Measurements from ENCODE around the gene SPON1. TPM values are rescaled to one million over a fixed set of nuclear protein-coding genes. Genes with fewer than 3 reads are reported as not detected.
"Not testable (repeated sequence)": the region's sequence is repeated elsewhere in the genome, so short reads cannot be mapped to it uniquely, and the experiment has no call there.

The SPON1 gene
- total RNA-seq, 1 experiment from 2014 or later: 6.4 TPM

DNA sequence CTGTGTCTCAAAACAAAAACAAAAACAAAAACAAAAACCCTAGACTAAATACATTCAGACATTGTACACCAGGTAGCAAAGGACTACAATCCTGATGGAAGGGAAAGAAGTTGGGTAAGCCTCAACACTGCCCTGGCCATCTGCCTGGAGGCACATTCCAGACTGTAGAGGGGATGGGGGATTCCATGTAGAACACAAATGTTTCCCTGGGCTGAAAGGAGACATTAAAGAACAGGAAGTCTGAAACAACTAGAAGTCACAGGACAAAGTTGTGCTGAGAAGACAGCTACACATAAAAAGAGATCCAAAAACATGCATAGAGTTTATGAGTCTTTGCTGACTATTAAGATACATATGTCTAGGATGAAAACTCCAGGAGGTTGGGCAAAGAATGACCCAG lies 312.6 kb downstream of the SPON1 start (continued):
- TF ChIP-seq, protein P1, sequence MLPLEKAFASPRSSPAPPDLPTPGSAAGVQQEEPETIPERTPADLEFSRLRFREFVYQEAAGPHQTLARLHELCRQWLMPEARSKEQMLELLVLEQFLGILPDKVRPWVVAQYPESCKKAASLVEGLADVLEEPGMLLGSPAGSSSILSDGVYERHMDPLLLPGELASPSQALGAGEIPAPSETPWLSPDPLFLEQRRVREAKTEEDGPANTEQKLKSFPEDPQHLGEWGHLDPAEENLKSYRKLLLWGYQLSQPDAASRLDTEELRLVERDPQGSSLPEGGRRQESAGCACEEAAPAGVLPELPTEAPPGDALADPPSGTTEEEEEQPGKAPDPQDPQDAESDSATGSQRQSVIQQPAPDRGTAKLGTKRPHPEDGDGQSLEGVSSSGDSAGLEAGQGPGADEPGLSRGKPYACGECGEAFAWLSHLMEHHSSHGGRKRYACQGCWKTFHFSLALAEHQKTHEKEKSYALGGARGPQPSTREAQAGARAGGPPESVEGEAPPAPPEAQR (CRISPR knock-in tag; IDR thresholded peaks at IDR 0.05): no peak
- no peak for TF ChIP-seq TEAD4 (CRISPR knock-in tag; IDR thresholded peaks at IDR 0.05)
- TF ChIP-seq, protein P2, sequence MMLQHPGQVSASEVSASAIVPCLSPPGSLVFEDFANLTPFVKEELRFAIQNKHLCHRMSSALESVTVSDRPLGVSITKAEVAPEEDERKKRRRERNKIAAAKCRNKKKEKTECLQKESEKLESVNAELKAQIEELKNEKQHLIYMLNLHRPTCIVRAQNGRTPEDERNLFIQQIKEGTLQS (CRISPR knock-in tag; conservative IDR thresholded peaks at IDR 0.05): no peak
- no peak for TF ChIP-seq NFYB (CRISPR knock-in tag; conservative IDR thresholded peaks at IDR 0.05; ENCODE audit: low read depth)
- no peak for TF ChIP-seq PRRX2 (CRISPR knock-in tag; IDR thresholded peaks at IDR 0.05)

DNA sequence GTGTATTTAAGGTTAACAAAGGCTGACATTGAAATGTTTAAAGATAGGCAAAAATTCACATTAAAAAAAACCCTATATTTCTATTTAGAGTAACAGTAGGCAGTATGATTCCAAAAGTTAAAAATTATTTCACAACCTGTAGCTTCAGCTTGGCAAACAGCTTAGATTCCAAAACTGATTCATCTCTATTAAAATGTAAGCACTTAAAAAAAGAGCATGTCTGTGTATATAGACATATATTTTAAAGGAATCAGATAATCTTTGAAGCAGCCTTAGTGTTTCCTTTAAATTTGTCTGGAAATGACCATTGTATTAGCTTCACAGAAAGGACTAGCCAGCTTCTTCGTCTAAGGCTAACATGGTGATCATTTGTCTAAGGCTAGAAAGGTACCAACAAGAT lies 316.3 kb downstream of the SPON1 start:
- H3K27me3 Mint-ChIP-seq (ENCODE audit: low read depth); ATAC-seq; H3K27ac Mint-ChIP-seq; POLR2A ChIA-PET; H3K4me3 Mint-ChIP-seq; CTCF ChIA-PET; DNase-seq (ENCODE audit: low spot score): not testable (repeated sequence)
- Mint-ChIP-seq H3K9me3 (peaks cover 18% of the 10 kb centered on the region), H3K36me3 (peaks cover 69% of the 10 kb centered on the region), H3K4me1 (peaks cover 13% of the 10 kb centered on the region)

DNA sequence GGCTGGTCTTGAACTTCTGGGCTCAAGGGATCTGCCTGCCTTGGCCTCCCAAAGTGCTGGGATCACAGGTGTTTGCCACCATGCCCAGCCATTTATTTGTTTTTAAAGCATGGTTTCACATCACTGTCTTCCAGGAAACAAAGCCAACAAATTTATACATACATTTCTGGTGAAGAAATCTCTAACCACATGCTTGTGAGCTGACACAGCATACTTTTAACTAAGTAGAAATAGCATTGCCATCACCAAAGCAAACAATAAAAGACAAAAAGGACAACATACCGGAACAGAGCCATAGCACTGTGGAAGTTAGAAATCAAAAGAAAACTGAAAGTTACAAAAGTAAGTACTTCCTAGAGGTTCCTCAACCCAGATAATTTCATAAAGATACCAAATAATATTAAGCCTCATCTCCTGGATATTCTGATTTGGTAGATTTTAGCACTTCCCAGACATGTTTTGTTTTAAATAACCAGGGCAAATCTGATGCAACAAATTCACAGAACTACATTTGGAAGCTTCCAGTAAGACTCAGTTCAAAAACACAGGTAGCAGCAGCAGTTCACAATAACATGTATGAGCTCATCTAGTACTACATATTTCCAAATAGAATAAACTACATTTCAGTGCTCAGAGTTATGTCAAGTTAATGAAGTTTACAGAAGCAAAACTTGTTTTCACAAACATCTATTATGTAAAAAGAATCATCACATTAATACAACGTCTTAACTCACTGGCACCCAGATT lies 325.8 kb downstream of the SPON1 start:
- ChIA-PET POLR2A (no interaction called here), CTCF (interaction anchor here (1.0 to 3.0 kb wide), 4 partner anchors 12 to 167 kb away, joined by 4 to 10 read pairs (median 6); no protein-coding TSS in a partner anchor)
- Mint-ChIP-seq H3K4me1 (peaks cover 7% of the 10 kb centered on the region), H3K36me3 (peaks cover 37% of the 10 kb centered on the region), H3K9me3 (no peaks in the 10 kb centered on the region), H3K4me3 (no peak overlapping the region), H3K27ac (peak overlapping the region; percentile 83), H3K27me3 (ENCODE audit: low read depth) (no peaks in the 10 kb centered on the region)
- ATAC-seq: no peak
- DNase-seq (ENCODE audit: low spot score): no peak
- TF ChIP-seq, protein P3, sequence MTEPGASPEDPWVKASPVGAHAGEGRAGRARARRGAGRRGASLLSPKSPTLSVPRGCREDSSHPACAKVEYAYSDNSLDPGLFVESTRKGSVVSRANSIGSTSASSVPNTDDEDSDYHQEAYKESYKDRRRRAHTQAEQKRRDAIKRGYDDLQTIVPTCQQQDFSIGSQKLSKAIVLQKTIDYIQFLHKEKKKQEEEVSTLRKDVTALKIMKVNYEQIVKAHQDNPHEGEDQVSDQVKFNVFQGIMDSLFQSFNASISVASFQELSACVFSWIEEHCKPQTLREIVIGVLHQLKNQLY (CRISPR knock-in tag; IDR thresholded peaks at IDR 0.05): no peak
- TF ChIP-seq, protein P4, sequence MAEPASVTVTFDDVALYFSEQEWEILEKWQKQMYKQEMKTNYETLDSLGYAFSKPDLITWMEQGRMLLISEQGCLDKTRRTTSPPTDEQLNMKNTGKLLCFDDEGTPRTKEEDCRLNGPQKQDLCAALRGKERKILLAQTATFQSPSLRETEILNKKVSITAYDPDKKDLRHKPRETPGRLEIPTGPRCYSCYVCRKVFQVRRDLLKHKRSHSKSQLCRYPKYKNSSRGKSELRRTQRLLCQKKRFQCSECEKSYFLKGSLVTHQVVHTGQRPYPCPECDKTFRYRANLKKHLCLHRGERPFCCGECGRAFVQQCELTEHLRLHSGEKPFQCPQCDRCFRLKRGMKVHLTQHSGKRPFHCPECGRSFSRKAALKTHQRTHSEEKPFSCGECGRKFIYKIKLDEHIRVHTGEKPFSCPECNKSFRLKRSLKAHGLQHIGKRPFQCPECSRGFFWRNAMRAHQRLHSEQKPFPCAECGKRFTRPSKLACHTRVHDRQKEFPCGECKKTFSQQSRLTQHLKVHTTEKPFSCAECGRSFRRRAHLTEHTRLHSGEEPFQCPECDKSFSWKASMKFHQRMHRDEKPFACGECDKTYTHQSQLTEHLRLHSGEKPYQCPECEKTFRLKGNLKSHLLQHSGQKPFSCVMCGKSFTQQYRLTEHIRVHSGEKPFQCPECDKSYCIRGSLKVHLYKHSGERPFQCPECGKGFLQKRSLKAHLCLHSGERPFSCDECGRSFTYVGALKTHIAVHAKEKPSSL (CRISPR knock-in tag; conservative IDR thresholded peaks at IDR 0.05): no peak
- TF ChIP-seq FOXJ3 (CRISPR knock-in tag; IDR thresholded peaks at IDR 0.05; ENCODE audit: borderline replicate concordance): no peak
- TF ChIP-seq, protein P5, sequence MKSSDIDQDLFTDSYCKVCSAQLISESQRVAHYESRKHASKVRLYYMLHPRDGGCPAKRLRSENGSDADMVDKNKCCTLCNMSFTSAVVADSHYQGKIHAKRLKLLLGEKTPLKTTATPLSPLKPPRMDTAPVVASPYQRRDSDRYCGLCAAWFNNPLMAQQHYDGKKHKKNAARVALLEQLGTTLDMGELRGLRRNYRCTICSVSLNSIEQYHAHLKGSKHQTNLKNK (CRISPR knock-in tag; IDR thresholded peaks at IDR 0.05): no peak
- no peak for TF ChIP-seq MYBL2 (CRISPR knock-in tag; IDR thresholded peaks at IDR 0.05)
- TF ChIP-seq, protein P6, sequence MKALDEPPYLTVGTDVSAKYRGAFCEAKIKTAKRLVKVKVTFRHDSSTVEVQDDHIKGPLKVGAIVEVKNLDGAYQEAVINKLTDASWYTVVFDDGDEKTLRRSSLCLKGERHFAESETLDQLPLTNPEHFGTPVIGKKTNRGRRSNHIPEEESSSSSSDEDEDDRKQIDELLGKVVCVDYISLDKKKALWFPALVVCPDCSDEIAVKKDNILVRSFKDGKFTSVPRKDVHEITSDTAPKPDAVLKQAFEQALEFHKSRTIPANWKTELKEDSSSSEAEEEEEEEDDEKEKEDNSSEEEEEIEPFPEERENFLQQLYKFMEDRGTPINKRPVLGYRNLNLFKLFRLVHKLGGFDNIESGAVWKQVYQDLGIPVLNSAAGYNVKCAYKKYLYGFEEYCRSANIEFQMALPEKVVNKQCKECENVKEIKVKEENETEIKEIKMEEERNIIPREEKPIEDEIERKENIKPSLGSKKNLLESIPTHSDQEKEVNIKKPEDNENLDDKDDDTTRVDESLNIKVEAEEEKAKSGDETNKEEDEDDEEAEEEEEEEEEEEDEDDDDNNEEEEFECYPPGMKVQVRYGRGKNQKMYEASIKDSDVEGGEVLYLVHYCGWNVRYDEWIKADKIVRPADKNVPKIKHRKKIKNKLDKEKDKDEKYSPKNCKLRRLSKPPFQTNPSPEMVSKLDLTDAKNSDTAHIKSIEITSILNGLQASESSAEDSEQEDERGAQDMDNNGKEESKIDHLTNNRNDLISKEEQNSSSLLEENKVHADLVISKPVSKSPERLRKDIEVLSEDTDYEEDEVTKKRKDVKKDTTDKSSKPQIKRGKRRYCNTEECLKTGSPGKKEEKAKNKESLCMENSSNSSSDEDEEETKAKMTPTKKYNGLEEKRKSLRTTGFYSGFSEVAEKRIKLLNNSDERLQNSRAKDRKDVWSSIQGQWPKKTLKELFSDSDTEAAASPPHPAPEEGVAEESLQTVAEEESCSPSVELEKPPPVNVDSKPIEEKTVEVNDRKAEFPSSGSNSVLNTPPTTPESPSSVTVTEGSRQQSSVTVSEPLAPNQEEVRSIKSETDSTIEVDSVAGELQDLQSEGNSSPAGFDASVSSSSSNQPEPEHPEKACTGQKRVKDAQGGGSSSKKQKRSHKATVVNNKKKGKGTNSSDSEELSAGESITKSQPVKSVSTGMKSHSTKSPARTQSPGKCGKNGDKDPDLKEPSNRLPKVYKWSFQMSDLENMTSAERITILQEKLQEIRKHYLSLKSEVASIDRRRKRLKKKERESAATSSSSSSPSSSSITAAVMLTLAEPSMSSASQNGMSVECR (CRISPR knock-in tag; IDR thresholded peaks at IDR 0.05; ENCODE audit: borderline replicate concordance): no peak
- TF ChIP-seq, protein P7, sequence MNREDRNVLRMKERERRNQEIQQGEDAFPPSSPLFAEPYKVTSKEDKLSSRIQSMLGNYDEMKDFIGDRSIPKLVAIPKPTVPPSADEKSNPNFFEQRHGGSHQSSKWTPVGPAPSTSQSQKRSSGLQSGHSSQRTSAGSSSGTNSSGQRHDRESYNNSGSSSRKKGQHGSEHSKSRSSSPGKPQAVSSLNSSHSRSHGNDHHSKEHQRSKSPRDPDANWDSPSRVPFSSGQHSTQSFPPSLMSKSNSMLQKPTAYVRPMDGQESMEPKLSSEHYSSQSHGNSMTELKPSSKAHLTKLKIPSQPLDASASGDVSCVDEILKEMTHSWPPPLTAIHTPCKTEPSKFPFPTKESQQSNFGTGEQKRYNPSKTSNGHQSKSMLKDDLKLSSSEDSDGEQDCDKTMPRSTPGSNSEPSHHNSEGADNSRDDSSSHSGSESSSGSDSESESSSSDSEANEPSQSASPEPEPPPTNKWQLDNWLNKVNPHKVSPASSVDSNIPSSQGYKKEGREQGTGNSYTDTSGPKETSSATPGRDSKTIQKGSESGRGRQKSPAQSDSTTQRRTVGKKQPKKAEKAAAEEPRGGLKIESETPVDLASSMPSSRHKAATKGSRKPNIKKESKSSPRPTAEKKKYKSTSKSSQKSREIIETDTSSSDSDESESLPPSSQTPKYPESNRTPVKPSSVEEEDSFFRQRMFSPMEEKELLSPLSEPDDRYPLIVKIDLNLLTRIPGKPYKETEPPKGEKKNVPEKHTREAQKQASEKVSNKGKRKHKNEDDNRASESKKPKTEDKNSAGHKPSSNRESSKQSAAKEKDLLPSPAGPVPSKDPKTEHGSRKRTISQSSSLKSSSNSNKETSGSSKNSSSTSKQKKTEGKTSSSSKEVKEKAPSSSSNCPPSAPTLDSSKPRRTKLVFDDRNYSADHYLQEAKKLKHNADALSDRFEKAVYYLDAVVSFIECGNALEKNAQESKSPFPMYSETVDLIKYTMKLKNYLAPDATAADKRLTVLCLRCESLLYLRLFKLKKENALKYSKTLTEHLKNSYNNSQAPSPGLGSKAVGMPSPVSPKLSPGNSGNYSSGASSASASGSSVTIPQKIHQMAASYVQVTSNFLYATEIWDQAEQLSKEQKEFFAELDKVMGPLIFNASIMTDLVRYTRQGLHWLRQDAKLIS (CRISPR knock-in tag; IDR thresholded peaks at IDR 0.05; ENCODE audit: borderline replicate concordance): no peak
- TF ChIP-seq, protein P8, sequence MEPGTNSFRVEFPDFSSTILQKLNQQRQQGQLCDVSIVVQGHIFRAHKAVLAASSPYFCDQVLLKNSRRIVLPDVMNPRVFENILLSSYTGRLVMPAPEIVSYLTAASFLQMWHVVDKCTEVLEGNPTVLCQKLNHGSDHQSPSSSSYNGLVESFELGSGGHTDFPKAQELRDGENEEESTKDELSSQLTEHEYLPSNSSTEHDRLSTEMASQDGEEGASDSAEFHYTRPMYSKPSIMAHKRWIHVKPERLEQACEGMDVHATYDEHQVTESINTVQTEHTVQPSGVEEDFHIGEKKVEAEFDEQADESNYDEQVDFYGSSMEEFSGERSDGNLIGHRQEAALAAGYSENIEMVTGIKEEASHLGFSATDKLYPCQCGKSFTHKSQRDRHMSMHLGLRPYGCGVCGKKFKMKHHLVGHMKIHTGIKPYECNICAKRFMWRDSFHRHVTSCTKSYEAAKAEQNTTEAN (CRISPR knock-in tag; IDR thresholded peaks at IDR 0.05): no peak
- TF ChIP-seq ATF1 (CRISPR knock-in tag; IDR thresholded peaks at IDR 0.05): no peak
- no peak for TF ChIP-seq PRRX2 (CRISPR knock-in tag; IDR thresholded peaks at IDR 0.05)
- no peak for TF ChIP-seq NR2C2 (CRISPR knock-in tag; IDR thresholded peaks at IDR 0.05)
- no peak for TF ChIP-seq OVOL2 (CRISPR knock-in tag; IDR thresholded peaks at IDR 0.05; ENCODE audit: borderline replicate concordance)
